K562 (cell line): ENCODE results near the gene IGF2R. TPM values are rescaled to one million over a fixed set of nuclear protein-coding genes. Genes with fewer than 3 reads are reported as not detected.

Experiments used
- ATAC-seq: fragments of 200-7000 bp; cut with Tn5 transposase; 3 replicates; pipeline ENCODE4 v1.9.1; 2020; ENCODE audit warnings: moderate library complexity
- BruUV-seq: library from RNA; stranded (reverse); fragments of 400-500 nt; replicated peaks from 2 replicates; lab custom pipeline; 2021; lab: Mats Ljungman, UMichigan
- CTCF ChIA-PET: fragments of 300-600 bp; formaldehyde crosslinking; extraction: SDS; loops from one replicate; lab custom pipeline; 2021; ENCODE audit warnings: low intra/inter-chr PET ratio; lab: Yijun Ruan, JAX
- POLR2A ChIA-PET: fragments of 300-600, 350-650 bp; sonication (Branson Sonifier 250); formaldehyde crosslinking; extraction: SDS; loops from one replicate; lab custom pipeline; 2021; ENCODE audit warnings: antibody characterized with exemption, inconsistent platforms; lab: Yijun Ruan, JAX
- DNase-seq, 4 experiments: peaks; one replicate each; pipeline versions ENCODE4 v3.0.0 to v3.0.0-alpha.2; 2011 to 2018; ENCODE audit warnings: low spot score in 3 of 4, mixed read lengths in 3 of 4; ENCODE audit errors: extremely low read depth in 1 of 4
- FAIRE-seq: peaks from 2 replicates; lab custom pipeline; 2011; peaks lifted over from hg19 to GRCh38; lab: Jason Lieb, UNC
- H2AFZ ChIP-seq: 2 replicates; pipeline ENCODE4 v1.6.0; 2011; ENCODE audit warnings: low read depth, low read length, control low read depth, inconsistent platforms
- H3K27ac ChIP-seq: fragments of 200-600 bp; 3 replicates; pipeline ENCODE4 v1.8.0; 2011; ENCODE audit warnings: low read depth, mild to moderate bottlenecking, control low read depth, inconsistent platforms, low read length, moderate library complexity, mixed read lengths; ENCODE audit errors: extremely low read depth
- H3K27me3 ChIP-seq, 2 experiments: fragments of 300-600 bp in 1 of 2; 2 replicates in 1 of 2; 3 replicates in 1 of 2; pipeline versions ENCODE4 v1.6.0 to v1.8.0; 2011; ENCODE audit warnings: inconsistent platforms in 2 of 2, low read length in 2 of 2, mild to moderate bottlenecking in 1 of 2, mixed read lengths in 1 of 2, moderate library complexity in 1 of 2; ENCODE audit not compliant: control insufficient read depth in 2 of 2, insufficient read depth in 2 of 2
- H3K36me3 ChIP-seq: fragments of 300-600 bp; 3 replicates; pipeline ENCODE4 v1.8.0; 2011; ENCODE audit warnings: mild to moderate bottlenecking, low read length, inconsistent platforms; ENCODE audit not compliant: control insufficient read depth, insufficient read depth
- H3K4me1 ChIP-seq, 2 experiments: fragments of 200-600 bp in 1 of 2; replicated peaks in 1 of 2; 2 replicates in 1 of 2; 3 replicates in 1 of 2; pipeline versions ENCODE4 v1.5.1 to v1.8.0; 2011; ENCODE audit warnings: inconsistent platforms in 2 of 2, low read length in 2 of 2, mild to moderate bottlenecking in 1 of 2, mixed read lengths in 1 of 2, moderate library complexity in 1 of 2; ENCODE audit not compliant: control insufficient read depth in 2 of 2, insufficient read depth in 2 of 2
- H3K4me2 ChIP-seq: 2 replicates; pipeline ENCODE4 v1.6.1; 2011; ENCODE audit warnings: low read length, control low read depth, inconsistent platforms, mixed read lengths; ENCODE audit not compliant: insufficient read depth
- H3K4me3 ChIP-seq: fragments of 200-600 bp; sonication (generic), shearing (Covaris generic); 2 replicates; pipeline ENCODE4 v1.5.1; 2016; ENCODE audit warnings: control low read depth, inconsistent platforms
- H3K79me2 ChIP-seq: fragments of 200-600 bp; 3 replicates; pipeline ENCODE4 v1.8.0; 2011; ENCODE audit warnings: low read length, inconsistent platforms; ENCODE audit not compliant: control insufficient read depth, insufficient read depth
- H3K9ac ChIP-seq, 2 experiments: 2 replicates each; pipeline versions ENCODE4 v1.6.0 to v1.6.1; 2011; ENCODE audit warnings: low read depth in 2 of 2, low read length in 2 of 2, control low read depth in 1 of 2, inconsistent platforms in 1 of 2, mild to moderate bottlenecking in 1 of 2, mixed read lengths in 1 of 2; ENCODE audit not compliant: insufficient read depth in 1 of 2
- H3K9me1 ChIP-seq: one replicate; pipeline ENCODE4 v1.6.0; 2011; ENCODE audit warnings: inconsistent platforms, mild to moderate bottlenecking, low read length, moderate library complexity; ENCODE audit not compliant: control insufficient read depth, insufficient read depth
- H3K9me3 ChIP-seq: replicated peaks from 2 replicates; pipeline ENCODE4 v1.5.1; 2011; ENCODE audit warnings: low read depth, low read length, inconsistent platforms; ENCODE audit not compliant: control insufficient read depth, insufficient read depth
- H4K20me1 ChIP-seq: replicated peaks from 2 replicates; pipeline ENCODE4 v1.6.1; 2011; ENCODE audit warnings: low read length, inconsistent platforms, mixed read lengths; ENCODE audit not compliant: control insufficient read depth, insufficient read depth
- FIP1L1 ChIP-seq: fragments of 200-400 bp; formaldehyde crosslinking; IDR thresholded peaks from 2 replicates; pipeline ENCODE4 v1.6.1; 2018; ENCODE audit warnings: mild to moderate bottlenecking, low read depth, low read length; ENCODE audit not compliant: poor library complexity, severe bottlenecking
- HOMEZ ChIP-seq: fragments of 250-450 bp; sonication (Bioruptor Pico); IDR thresholded peaks from 2 replicates; pipeline ENCODE4 v1.4.0; 2020; ENCODE audit warnings: mild to moderate bottlenecking, moderate library complexity
- KLF13 ChIP-seq: fragments of 450-650 bp; IDR thresholded peaks from 2 replicates; pipeline ENCODE4 v1.6.1; 2016; ENCODE audit warnings: missing genetic modification characterization, low read depth, mild to moderate bottlenecking, missing compliant biosample characterization, moderate library complexity, borderline replicate concordance
- POLR2G ChIP-seq: fragments of 200-400 bp; formaldehyde crosslinking; IDR thresholded peaks from 2 replicates; pipeline ENCODE4 v1.6.1; 2017; ENCODE audit warnings: low read depth, mild to moderate bottlenecking, antibody characterized with exemption, low read length, moderate library complexity
- RBM15 ChIP-seq: fragments of 200-400 bp; formaldehyde crosslinking; IDR thresholded peaks from 2 replicates; pipeline ENCODE4 v1.6.1; 2018; ENCODE audit warnings: mild to moderate bottlenecking, low read length, moderate library complexity; ENCODE audit not compliant: insufficient read depth
- WGBS: fragments of 100-300 bp; shearing (Covaris generic); methylation state at CpG from one replicate; pipeline ENCODE4 v1.1.6; 2016; ENCODE audit warnings: low coverage, mixed read lengths; ENCODE audit not compliant: insufficient coverage; ENCODE audit errors: missing lambda C conversion rate; 5-methylcytosine and 5-hydroxymethylcytosine counted together
- in situ Hi-C: fragments of 300-500 bp; cut with MboI; formaldehyde crosslinking; loops from 4 replicates; pipeline ENCODE4 v1.15.0; 2018; ENCODE audit warnings: inconsistent platforms, mixed read lengths
- intact Hi-C: fragments of 100-400 bp; cut with micrococcal nuclease; formaldehyde crosslinking; loops from 2 replicates; pipeline ENCODE4 v1.14.2; 2022
- polyA plus RNA-seq, 8 experiments: library from polyadenylated mRNA; depleted of rRNA in 4 of 8; stranded (reverse) in 5 of 8; unstranded in 3 of 8; fragments of >200 nt; fragmentation: Nextera tagmentation in 2 of 8; fragmentation: Illumina TruSeq in 1 of 8; extraction: Ambion mirVana in 2 of 8; extraction: Trizol in 1 of 8; gene quantifications; 2 replicates each; pipeline versions ENCODE4 v1.2.1 to v1.2.3, GENCODE V29; 2011 to 2014; ENCODE audit warnings: inconsistent platforms in 1 of 8, missing spikeins in 1 of 8
- total RNA-seq, 7 experiments: library from RNA; depleted of rRNA in 6 of 7; stranded (reverse); fragments of >200 nt in 6 of 7; fragmentation: Illumina TruSeq in 2 of 7; extraction: Trizol in 2 of 7; gene quantifications; 2 replicates each; pipeline versions ENCODE4 v1.2.1 to v1.2.3, GENCODE V29; 2011 to 2021; ENCODE audit warnings: low replicate concordance in 1 of 7
- TF ChIP-seq, protein P1 (sequence below): fragments of 250-450 bp; sonication (Bioruptor Pico); IDR thresholded peaks from 2 replicates; pipeline ENCODE4 v1.5.0; 2020; ENCODE audit warnings: mild to moderate bottlenecking
- TF ChIP-seq, protein P2 (sequence below): fragments of 250-450 bp; sonication (Bioruptor Pico); IDR thresholded peaks from 2 replicates; pipeline ENCODE4 v1.4.0; 2020; ENCODE audit warnings: mild to moderate bottlenecking, moderate library complexity, borderline replicate concordance

The IGF2R gene
- total and polyA plus RNA-seq, 9 of the 15 experiments (the other 6 are each of a cell fraction or from before 2014, with no cell fraction given): 3.5 to 92.3 (median 34.5) TPM

GRCh38 chr6:160073272-160073671 is 104.4 kb downstream of the IGF2R start:
- ChIA-PET CTCF (interaction anchor here (0.7 kb wide), 1 partner anchor 382 kb away, joined by 4 read pairs; no protein-coding TSS in a partner anchor), POLR2A (interaction anchor here (1.0 to 1.2 kb wide), 2 partner anchors 15 to 17 kb away, joined by 3 read pairs; no protein-coding TSS in a partner anchor)
- Histone ChIP-seq H2AFZ (no peak overlapping the region), H3K4me2 (no peak overlapping the region), H3K27me3 (no peaks in the 10 kb centered on the region), H3K27ac (no peak overlapping the region), H3K9me3 (no peaks in the 10 kb centered on the region), H3K36me3 (peaks cover 98% of the 10 kb centered on the region), H3K9ac (no peak overlapping the region), H3K9me1 (no peaks in the 10 kb centered on the region), H3K79me2 (no peaks in the 10 kb centered on the region), H3K4me3 (no peak overlapping the region), H3K4me1 (no peaks in the 10 kb centered on the region), H4K20me1 (no peaks in the 10 kb centered on the region)
- no TSS peak for BruUV-seq
- intact Hi-C loops (no loop called here), in situ Hi-C loops (no loop called here)
- TF ChIP-seq, protein P1, sequence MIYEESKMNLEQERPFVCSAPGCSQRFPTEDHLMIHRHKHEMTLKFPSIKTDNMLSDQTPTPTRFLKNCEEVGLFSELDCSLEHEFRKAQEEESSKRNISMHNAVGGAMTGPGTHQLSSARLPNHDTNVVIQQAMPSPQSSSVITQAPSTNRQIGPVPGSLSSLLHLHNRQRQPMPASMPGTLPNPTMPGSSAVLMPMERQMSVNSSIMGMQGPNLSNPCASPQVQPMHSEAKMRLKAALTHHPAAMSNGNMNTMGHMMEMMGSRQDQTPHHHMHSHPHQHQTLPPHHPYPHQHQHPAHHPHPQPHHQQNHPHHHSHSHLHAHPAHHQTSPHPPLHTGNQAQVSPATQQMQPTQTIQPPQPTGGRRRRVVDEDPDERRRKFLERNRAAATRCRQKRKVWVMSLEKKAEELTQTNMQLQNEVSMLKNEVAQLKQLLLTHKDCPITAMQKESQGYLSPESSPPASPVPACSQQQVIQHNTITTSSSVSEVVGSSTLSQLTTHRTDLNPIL (CRISPR knock-in tag): no peak
- TF ChIP-seq RBM15: no peak
- TF ChIP-seq KLF13 (tag): no peak
- no peak for TF ChIP-seq FIP1L1
- TF ChIP-seq, protein P2, sequence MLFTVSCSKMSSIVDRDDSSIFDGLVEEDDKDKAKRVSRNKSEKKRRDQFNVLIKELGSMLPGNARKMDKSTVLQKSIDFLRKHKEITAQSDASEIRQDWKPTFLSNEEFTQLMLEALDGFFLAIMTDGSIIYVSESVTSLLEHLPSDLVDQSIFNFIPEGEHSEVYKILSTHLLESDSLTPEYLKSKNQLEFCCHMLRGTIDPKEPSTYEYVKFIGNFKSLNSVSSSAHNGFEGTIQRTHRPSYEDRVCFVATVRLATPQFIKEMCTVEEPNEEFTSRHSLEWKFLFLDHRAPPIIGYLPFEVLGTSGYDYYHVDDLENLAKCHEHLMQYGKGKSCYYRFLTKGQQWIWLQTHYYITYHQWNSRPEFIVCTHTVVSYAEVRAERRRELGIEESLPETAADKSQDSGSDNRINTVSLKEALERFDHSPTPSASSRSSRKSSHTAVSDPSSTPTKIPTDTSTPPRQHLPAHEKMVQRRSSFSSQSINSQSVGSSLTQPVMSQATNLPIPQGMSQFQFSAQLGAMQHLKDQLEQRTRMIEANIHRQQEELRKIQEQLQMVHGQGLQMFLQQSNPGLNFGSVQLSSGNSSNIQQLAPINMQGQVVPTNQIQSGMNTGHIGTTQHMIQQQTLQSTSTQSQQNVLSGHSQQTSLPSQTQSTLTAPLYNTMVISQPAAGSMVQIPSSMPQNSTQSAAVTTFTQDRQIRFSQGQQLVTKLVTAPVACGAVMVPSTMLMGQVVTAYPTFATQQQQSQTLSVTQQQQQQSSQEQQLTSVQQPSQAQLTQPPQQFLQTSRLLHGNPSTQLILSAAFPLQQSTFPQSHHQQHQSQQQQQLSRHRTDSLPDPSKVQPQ (CRISPR knock-in tag): no peak
- TF ChIP-seq HOMEZ (CRISPR knock-in tag): no peak
- 0 out of 2 replicates have a peak, but pooled peaks have one; percentile 23 for TF ChIP-seq POLR2G
- no peak for ATAC-seq
- FAIRE-seq: no peak
- DNase-seq: no peak
- WGBS: 93% methylated on average over 9 of the region's 9 CpGs
